ENCODE measurements around the gene AIMP1.

AIMP1 gene

DNA sequence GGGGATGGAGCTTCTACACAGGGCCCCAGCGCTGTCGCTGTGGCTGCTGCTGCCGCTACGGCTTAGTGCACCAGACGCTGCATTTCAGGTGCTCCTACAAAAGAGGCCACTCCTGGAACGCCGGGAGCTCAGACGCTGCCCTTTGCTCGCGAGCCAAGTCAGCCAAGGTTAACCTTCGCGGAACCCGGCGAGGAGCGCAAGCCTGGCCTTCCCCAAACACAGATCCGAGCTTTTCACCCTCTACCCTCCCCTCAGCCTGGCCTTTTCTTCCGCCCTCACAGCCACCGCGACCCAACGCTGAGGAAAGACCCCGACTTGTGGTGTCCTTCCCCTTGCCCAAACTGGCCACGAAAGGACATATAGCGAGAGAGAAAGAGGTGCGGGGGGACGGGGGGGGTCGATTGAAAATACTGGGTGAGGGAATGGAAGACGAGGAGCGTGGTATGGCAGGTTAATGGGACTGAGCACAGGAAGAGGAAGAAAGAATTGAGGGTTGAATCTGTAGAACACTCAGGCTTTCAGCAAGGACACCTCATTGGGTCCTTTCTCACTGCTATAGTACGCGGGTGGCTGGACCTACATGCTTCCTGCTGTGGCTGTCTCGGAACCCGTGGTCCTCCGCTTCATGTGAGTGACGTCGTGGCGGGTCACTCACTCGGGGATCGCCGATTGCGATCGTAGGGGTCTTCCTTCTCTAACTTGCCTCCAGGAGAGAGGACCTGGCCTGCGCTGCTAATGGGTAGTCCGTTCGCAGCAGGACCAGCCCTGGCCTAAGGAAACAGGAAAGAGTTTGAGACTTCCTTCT lies at the start of gene AIMP1, which contains the start of gene TBCK:
Gene AIMP1 (plus strand): TSS at position 583 of the 805 bp plus-strand sequence. CDS start 8,460 bp downstream, outside the sequence.
Gene TBCK (minus strand): TSS at position 242 of the 805 bp plus-strand sequence. CDS start 7,249 bp downstream, outside the sequence.
- H3K27me3 Mint-ChIP-seq = no peaks in the 10 kb centered on the region
- no peaks in the 10 kb centered on the region for H3K9me3 Mint-ChIP-seq
- no peak within 1 kb of the TSS for H3K4me3 Mint-ChIP-seq
- H3K4me1 Mint-ChIP-seq = peaks cover 34% of the 10 kb centered on the region
- peaks cover 9% of the 10 kb centered on the region for H3K36me3 Mint-ChIP-seq
- H3K27ac Mint-ChIP-seq = no peak within 1 kb of the TSS

DNA sequence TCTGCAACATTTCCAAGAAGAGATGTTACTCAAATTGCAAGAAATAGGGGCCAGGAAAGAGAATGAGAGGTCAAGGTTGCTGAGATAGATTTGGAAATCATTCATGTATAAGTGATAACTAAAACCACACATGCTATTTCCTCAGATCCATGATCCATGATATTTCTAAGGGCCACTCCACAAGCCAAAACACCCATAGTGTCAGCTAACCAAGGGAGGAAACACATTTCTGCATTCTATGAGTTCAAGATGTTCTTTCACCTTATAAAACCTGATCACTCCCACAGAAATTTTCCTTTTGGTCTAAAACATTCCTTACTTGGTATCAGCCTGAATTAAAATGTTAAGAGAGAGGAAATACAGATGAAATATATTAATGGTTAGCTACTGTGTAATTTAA lies 47.6 kb upstream of the AIMP1 start:
- peaks cover 15% of the 10 kb centered on the region for H3K4me1 Mint-ChIP-seq
- no peaks in the 10 kb centered on the region for H3K9me3 Mint-ChIP-seq
- no peaks in the 10 kb centered on the region for H3K27me3 Mint-ChIP-seq
- peaks cover 4% of the 10 kb centered on the region for H3K36me3 Mint-ChIP-seq
- no peak overlapping the region for H3K4me3 Mint-ChIP-seq
- no peak overlapping the region for H3K27ac Mint-ChIP-seq

DNA sequence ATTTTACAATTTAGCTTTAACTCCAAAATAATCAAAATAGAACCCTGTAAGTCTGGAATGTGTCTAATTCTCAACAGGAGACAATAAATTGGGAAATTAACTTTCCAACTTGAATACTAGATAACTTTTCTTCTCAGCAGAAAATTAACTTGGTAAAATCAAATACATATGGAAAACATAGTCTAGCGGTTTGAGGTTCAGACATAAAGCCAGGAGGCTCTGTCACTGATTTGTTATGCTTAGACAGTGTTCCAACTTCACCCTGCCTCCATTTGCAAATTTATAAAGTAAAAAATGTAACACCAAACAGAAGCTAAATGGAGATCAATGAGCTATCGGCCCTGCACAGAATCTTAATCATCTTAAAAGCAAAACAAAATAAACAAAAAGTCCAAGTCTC lies 46.6 kb upstream of the AIMP1 start:
- H3K27me3 Mint-ChIP-seq = no peaks in the 10 kb centered on the region
- peaks cover 17% of the 10 kb centered on the region for H3K4me1 Mint-ChIP-seq
- no peak overlapping the region for H3K4me3 Mint-ChIP-seq
- H3K27ac Mint-ChIP-seq = no peak overlapping the region
- H3K36me3 Mint-ChIP-seq = peaks cover 12% of the 10 kb centered on the region
- no peaks in the 10 kb centered on the region for H3K9me3 Mint-ChIP-seq

DNA sequence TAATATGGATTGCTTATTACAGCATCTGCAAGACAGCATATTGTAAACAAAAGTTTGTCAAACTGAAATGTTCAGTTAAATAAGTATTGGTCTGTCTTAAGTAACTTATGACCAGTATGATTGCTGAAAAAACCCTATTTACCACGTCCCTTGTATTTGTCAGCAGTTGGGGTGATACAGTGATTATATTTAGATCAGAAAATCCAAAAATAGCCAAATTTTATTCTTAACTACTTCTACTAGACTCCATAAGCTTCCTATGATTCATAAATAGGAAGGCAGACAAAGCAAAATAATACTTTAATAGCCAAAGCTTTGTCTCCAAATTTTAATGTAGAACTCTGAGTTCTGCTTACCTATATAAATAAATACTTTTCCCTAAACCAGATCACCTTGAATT lies 45.6 kb upstream of the AIMP1 start:
- Mint-ChIP-seq H3K27ac (no peak overlapping the region), H3K4me1 (peaks cover 17% of the 10 kb centered on the region), H3K27me3 (no peaks in the 10 kb centered on the region), H3K36me3 (peaks cover 12% of the 10 kb centered on the region), H3K9me3 (no peaks in the 10 kb centered on the region), H3K4me3 (no peak overlapping the region)

DNA sequence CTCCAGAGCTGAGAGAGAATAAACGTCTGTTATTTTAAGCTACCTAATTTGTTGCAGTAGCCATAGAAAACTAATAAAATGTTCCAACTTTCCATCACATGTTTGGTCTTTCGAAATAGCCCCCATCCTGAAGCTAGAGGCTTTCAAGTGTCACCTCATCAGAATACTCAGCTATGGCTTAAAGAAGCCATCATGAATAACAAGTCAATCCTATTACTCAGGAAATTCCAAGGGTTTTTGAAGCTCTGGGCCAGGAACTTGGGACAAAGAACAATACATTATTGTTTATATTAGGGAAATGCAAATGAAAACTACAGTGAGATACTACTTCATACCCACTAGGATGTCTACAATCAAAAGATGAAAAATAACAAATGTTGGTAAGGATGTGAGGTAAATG lies 42.5 kb upstream of the AIMP1 start:
- H3K4me1 Mint-ChIP-seq = peaks cover 9% of the 10 kb centered on the region
- H3K27me3 Mint-ChIP-seq = no peaks in the 10 kb centered on the region
- H3K27ac Mint-ChIP-seq = no peak overlapping the region
- no peaks in the 10 kb centered on the region for H3K9me3 Mint-ChIP-seq
- H3K36me3 Mint-ChIP-seq = peaks cover 13% of the 10 kb centered on the region
- H3K4me3 Mint-ChIP-seq = no peak overlapping the region

DNA sequence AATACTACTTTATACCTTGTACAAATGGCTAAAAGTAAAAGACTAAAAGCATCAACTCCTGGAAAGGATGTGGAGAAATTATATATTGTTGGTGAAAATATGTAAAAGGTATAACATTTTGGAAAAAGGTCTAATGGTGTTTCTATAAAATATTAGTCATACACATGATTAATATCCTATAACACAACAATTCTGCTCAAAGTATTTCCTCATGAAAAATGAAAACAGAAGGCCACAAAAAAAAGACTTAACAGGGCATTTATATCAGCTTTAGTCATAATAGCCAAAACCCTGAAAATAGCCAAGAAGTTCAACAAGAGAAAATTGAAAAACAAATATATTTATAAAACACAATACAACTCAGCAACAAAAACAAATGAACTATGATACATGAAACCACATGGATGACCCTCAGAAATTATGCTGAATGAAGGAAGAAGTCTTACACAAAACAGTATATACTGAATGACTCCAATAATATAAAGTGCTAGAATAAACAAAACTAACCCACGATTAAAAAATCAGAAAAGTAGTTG lies 39.1 kb upstream of the AIMP1 start:
- H3K9me3 Mint-ChIP-seq = no peaks in the 10 kb centered on the region
- H3K36me3 Mint-ChIP-seq = peaks cover 16% of the 10 kb centered on the region
- no peak overlapping the region for H3K27ac Mint-ChIP-seq
- peaks cover 11% of the 10 kb centered on the region for H3K4me1 Mint-ChIP-seq
- no peaks in the 10 kb centered on the region for H3K27me3 Mint-ChIP-seq
- no peak overlapping the region for H3K4me3 Mint-ChIP-seq

DNA sequence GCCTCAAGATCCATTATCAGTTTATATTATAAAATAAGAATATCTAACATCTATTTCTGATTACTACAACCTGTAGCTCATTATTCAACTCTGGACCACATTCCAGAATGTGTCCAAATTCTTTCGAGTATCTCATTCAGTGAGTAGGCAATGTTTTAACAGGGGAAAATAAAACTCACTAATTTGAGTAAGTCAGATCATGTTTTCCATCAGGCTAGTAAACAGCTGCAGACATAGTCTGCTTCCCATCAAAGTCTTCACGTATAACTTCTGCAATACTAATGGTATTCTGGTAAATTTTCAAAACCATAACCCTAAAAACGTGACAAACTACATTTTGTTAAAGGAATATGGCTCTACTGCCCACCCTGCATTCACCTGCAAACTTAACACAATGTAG lies 32.1 kb upstream of the AIMP1 start:
- Mint-ChIP-seq H3K4me1 (peaks cover 18% of the 10 kb centered on the region), H3K4me3 (no peak overlapping the region), H3K27ac (no peak overlapping the region), H3K9me3 (no peaks in the 10 kb centered on the region), H3K36me3 (peaks cover 14% of the 10 kb centered on the region), H3K27me3 (no peaks in the 10 kb centered on the region)

DNA sequence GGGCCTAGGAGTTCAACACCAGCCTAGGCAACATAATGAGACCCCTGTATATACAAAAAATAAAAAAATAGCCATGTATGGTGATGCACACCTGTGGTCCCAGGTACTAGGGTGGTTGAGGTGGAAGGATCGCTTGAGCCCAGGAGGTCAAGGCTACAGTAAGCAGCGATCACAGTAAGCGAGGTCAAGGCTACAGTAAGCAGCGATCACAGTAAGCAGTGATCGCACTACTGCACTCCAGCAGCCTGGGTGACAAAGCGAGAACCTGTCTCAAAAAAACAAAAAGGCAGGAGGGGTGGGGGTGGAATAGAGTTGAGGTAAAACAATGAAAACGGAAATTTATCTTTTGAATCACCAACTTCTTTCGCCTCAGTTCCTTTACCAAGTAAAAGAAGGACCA lies 29.7 kb upstream of the AIMP1 start:
- no peaks in the 10 kb centered on the region for H3K27me3 Mint-ChIP-seq
- no peak overlapping the region for H3K4me3 Mint-ChIP-seq
- peaks cover 12% of the 10 kb centered on the region for H3K4me1 Mint-ChIP-seq
- peaks cover 18% of the 10 kb centered on the region for H3K36me3 Mint-ChIP-seq
- no peaks in the 10 kb centered on the region for H3K9me3 Mint-ChIP-seq
- no peak overlapping the region for H3K27ac Mint-ChIP-seq

DNA sequence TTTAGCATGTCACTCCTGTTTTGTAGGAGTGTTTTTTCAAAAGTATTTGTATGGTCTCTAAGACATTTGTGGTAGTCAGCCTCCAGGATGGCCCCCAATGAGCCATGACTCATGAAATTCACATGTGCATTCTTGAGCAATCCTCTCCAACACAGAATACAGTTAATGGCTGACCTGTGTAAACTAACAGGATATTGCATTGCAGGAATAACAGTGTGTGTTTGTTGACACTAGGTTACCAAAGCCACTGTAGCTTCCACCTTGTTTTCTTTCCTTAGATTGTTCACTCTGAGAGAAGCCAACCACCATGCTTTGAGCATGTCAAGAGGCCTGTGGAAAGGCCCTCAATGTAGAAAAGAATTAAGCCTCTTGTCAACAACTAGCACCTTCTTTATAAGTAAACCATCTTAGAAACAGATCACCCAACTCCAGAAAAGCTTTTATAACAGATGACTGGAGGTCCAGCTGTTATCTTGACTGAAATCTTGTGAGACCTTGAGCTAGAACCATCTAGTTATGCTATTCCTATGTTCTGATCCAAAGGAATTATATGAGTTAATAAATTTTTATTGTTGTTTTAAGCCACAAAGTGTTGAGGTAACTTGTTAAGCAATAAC lies 28.9 kb upstream of the AIMP1 start:
- no peaks in the 10 kb centered on the region for H3K9me3 Mint-ChIP-seq
- H3K4me3 Mint-ChIP-seq = no peak overlapping the region
- peaks cover 12% of the 10 kb centered on the region for H3K4me1 Mint-ChIP-seq
- H3K36me3 Mint-ChIP-seq = peaks cover 14% of the 10 kb centered on the region
- H3K27me3 Mint-ChIP-seq = no peaks in the 10 kb centered on the region
- no peak overlapping the region for H3K27ac Mint-ChIP-seq

DNA sequence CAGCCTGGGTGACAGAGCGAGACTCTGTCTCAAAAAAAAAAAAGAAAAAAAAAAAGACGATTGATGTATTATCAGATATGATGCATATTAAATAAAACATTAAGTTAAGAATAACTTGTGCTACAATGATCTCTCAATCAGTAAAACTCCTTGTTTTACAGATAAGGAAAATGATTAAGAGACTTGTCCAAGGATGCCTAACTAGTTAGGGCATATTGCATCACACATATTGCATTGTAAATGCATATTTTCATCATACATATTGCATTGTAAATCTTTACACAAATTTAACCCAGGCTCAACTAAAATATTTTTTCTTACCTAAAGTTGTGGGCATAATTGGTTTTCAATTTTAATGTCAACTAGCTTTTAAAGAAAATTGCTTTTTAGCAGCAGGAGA lies 26.6 kb upstream of the AIMP1 start:
- Mint-ChIP-seq H3K4me3 (no peak overlapping the region), H3K9me3 (no peaks in the 10 kb centered on the region), H3K36me3 (peaks cover 8% of the 10 kb centered on the region), H3K27me3 (no peaks in the 10 kb centered on the region), H3K4me1 (peaks cover 8% of the 10 kb centered on the region), H3K27ac (no peak overlapping the region)

DNA sequence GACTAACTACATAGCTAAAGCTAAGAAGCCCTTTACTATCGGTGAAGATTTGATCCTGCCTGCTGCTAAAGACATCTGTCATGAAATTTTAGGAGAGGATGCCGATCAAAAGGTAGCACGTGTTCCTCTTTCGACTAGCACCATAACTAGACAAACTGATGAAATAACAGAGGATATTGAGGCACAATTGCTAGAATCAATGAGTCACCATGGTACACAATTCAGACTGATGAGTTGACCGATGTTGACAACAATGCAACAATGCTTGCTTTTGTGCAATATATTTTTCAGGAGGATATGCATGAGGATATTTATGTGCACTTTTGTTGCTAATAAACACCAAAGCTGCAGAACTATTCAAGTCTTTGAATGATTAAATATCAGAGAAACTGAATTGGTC lies 24.7 kb upstream of the AIMP1 start:
- H3K27me3 Mint-ChIP-seq = no peaks in the 10 kb centered on the region

DNA sequence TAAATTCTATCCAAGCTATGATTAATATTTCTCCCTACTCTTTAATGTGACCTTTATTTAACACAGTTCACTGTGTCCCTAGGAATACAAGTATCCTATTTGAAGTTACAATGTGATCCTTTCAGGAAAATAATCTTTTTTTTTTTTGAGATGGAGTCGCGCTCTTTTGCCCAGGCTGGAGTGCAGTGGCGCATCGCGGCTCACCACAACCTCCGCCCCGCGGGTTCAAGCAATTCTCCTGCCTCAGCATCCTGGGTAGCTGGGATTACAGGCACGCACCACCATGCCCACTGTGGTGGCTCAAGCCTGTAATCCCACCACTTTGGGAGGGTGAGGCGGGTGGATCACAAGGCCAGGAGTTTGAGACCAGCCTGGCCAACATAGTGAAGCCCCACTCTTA lies 22.3 kb upstream of the AIMP1 start:
- H3K4me1 Mint-ChIP-seq = peaks cover 17% of the 10 kb centered on the region
- H3K9me3 Mint-ChIP-seq = no peaks in the 10 kb centered on the region
- H3K36me3 Mint-ChIP-seq = peaks cover 21% of the 10 kb centered on the region
- H3K27ac Mint-ChIP-seq = no peak overlapping the region
- H3K27me3 Mint-ChIP-seq = no peaks in the 10 kb centered on the region
- no peak overlapping the region for H3K4me3 Mint-ChIP-seq

More for the DNA sequence above, 24.7 kb upstream of the AIMP1 start:
- peaks cover 18% of the 10 kb centered on the region for H3K36me3 Mint-ChIP-seq
- no peak overlapping the region for H3K4me3 Mint-ChIP-seq
- no peaks in the 10 kb centered on the region for H3K9me3 Mint-ChIP-seq
- H3K27ac Mint-ChIP-seq = no peak overlapping the region
- H3K4me1 Mint-ChIP-seq = peaks cover 7% of the 10 kb centered on the region

DNA sequence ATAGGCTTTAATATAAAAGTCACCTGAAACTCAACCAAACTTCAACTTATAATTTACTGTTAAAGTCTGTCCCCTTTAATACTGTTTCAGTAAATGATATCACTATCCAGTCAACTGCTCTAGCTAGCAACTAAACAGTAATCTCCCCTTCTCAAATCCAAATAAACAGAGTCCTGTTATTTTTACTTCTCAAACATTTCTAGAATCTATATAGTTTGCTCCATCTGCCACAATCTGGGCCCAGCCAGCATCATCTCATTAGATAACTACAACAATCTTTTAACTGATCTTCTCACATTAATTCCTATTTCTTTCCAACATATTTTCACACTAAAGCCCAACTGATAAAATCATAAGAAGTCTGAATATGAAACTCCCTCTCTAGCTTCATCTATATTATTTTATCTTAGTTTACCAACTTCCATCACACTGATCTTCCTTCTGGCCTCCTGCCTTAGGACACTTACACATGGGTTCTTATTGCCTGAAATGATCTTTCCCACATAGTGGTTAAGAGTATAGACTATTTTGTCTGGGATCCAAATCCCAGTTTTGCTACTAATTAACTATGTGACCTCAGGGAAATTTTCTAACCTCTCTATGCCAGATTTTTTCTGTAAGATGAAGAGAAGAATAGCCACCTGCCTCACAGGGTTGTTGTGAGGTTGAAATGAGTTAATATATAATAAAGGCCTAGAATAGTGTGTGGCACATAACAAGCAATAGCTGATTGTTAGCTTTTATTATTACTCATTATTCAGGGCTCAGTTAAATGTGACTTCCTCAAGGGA lies 18.9 kb upstream of the AIMP1 start:
- Mint-ChIP-seq H3K36me3 (peaks cover 25% of the 10 kb centered on the region), H3K9me3 (no peaks in the 10 kb centered on the region), H3K4me3 (no peak overlapping the region), H3K27ac (no peak overlapping the region), H3K4me1 (peaks cover 30% of the 10 kb centered on the region), H3K27me3 (no peaks in the 10 kb centered on the region)

DNA sequence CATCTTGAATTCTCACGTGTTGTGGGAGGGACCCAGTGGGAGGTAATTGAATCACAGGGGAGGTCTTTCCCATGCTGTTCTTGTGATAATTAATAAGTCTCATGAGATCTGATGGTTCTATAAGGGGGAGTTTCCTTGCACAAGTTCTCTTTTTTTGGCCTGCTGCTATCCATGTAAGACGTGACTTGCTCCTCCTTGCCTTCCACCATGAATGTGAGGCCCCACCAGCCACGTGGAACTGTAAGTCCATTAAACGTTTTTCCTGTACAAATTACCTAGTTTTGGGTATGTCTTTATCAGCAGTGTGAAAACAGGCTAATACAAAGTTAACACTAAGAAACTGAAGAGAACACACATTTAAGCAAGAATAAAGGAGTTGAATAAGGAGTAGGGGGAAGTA lies 16.4 kb upstream of the AIMP1 start:
- Mint-ChIP-seq H3K27ac (no peak overlapping the region), H3K4me1 (peaks cover 50% of the 10 kb centered on the region), H3K9me3 (no peaks in the 10 kb centered on the region), H3K27me3 (no peaks in the 10 kb centered on the region), H3K4me3 (no peak overlapping the region), H3K36me3 (peaks cover 31% of the 10 kb centered on the region)

DNA sequence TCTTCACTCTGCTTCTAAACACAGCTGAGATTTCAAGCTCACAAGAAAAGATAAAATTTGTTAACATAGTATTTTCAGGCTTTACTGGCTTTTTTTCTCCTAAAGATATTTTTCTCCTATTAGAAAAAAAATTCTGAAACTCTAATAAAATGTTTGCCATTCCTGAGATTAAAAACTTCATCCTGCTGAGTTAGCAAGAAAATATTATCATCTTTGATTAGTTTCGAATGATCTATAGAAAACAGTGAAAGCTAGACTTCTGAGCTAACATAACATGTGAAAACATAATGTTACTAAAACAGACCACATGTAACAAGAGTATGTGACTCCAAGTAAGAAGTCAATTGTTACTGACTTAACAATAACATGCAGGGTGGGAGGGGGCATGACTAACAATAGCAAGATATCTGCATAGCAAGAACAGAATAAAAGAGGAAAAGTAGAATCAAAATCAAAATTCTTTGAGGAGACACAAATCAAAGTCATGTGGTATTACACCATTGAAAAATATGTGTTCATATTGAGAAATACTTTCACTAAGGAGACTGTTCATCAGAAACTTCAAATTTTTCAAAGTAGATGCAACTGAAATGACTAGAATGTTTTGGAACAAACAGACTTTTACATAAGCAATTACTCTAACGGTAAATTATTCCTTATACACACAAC lies 14.8 kb upstream of the AIMP1 start:
- Mint-ChIP-seq H3K4me3 (no peak overlapping the region), H3K4me1 (peaks cover 47% of the 10 kb centered on the region), H3K27ac (no peak overlapping the region), H3K9me3 (no peaks in the 10 kb centered on the region), H3K27me3 (no peaks in the 10 kb centered on the region), H3K36me3 (peaks cover 25% of the 10 kb centered on the region)
